Measurements from ENCODE around the gene ZNF236.

The ZNF236 gene

DNA sequence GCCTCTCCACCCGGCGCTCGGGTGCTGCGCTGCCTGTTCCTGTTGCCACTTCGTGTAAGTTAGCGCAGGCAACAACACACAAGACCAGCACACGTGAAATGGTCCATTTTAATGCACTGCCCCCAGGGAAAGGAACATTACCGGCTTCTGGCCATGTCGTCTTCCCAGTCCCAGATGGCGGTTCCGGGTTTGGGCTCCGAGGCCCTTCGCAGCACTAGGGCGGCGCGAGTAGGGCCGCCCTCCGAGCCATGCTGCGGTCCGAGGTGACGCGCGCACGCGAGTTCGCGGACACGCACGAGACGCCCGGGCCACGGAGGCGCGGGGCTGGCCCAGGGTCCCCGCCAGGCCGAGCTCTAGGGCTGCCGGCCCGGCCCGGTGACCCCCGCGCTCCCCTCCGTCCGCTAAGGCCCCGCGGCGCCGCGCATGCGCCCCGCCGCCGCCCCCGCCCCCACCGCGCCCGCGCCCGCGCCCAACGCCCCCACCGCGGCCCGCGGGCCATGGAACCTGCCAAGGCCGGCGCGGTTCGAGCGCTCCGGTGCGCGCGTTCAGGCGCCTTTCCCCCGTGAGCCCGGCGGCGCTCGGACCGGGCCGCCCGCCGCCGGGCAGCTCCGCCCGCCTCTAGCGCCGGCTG lies 367 bp upstream of the ZNF236 start:
- DNase-seq, result no peak

DNA sequence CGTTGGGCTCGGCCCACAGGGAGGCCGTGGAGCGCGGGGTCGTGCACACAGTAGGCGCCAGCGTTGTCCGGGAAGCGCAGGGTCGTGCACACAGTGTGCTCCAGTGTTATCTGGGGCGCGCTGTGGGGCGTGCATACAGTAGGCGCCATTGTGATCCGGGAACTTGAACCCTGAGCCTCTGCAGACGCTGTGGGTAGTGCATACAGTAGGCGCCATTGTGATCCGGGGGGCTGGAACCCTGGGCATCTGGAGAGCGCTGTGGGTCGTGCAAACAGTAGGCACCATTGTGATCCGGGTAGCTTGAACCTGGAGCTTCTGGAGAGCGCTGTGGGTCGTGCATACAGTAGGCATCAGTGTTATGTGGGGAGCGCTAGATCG lies 793 bp downstream of the ZNF236 start:
- DNase-seq, result no peak

GRCh38 chr18:76823587-76824011 lies 1.2 kb downstream of the ZNF236 start:
- DNase-seq, result no peak

GRCh38 chr18:76824145-76824676 lies 1.9 kb downstream of the ZNF236 start:
- no peak for DNase-seq

DNA sequence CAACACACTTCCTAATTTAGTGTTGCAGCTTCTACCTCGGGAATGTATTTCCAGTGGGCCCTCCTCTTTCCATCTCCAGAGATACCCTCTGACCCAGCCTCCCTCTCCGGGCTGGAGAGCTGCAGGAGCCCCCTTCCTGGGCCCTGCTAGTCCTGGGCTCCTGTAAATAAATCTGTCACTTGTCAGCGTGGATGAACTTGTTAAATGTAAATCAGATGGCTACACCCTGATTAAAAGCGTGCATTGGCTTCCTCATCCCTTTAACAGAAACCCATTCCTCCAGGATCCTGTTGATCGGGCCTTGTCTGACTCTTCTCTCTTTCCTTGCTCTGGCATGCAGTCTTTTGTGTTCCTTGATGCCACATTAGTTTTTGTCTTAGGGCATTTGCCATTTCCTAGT lies 2.4 kb downstream of the ZNF236 start:
- DNase-seq, result no peak

GRCh38 chr18:76827205-76828200 lies 5.1 kb downstream of the ZNF236 start:
- no peak for DNase-seq

GRCh38 chr18:76834379-76834778 lies 12.0 kb downstream of the ZNF236 start:
- no peak for DNase-seq

DNA sequence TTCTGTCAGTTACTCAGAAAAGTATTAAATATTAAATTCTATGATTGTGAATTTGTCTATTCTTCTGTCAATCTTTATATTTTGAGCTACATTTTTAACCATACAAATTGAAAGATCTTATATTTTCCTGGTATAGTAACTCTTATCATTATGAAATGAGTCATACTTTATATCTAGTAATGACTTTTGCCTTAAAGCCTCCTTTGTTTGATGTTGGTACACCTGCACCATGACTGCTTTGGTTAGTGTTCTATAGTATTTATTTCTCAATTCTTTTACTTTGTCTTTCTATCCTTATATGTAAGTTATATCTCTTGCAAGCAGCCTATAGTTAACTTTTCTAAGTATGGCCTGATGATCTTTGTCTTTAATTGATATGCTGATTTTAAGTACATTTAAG lies 13.0 kb downstream of the ZNF236 start:
- DNase-seq, result no peak

DNA sequence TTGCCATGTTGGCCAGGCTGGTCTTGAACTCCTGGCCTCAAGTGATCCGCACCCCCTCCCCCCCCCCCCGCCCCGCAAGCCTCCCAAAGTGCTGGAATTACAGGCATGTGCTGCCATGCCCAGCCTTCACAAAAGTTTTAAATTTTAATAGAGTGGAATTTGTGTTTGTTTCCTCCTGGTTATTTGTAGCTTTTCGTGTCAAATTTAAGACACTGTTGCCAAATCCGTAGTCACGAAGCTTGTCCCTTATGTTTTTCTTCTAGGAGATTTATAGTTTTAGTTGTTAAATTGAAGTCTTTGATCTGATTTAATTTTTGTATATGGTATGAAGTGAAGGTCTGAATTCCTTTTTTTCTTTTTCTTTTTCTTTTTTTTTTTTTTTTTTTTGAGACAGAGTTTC lies 14.7 kb downstream of the ZNF236 start:
- DNase-seq, result no peak

DNA sequence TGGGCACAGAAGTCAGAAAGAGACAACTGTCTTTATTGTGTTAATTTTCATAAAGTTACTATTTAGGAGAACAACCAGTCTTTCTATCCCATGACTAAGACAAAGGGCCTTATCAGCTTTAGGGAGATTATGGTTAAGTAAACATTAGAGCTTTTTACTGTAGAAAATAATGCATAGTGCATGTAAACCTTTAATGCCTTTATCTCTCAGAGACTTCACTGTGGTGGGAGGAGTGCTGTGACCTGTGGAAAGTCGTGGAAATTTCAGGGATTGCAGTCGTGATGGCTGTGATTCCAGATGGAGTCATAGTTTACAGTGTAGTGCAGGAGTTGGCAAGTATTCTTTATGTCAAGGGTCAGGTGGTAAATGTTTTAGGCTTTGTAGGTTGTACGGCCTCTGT lies 15.8 kb downstream of the ZNF236 start:
- DNase-seq, result no peak

- no peak for DNase-seq
Observed at GRCh38 chr18:76839086-76839794, 16.9 kb downstream of the ZNF236 start.

DNA sequence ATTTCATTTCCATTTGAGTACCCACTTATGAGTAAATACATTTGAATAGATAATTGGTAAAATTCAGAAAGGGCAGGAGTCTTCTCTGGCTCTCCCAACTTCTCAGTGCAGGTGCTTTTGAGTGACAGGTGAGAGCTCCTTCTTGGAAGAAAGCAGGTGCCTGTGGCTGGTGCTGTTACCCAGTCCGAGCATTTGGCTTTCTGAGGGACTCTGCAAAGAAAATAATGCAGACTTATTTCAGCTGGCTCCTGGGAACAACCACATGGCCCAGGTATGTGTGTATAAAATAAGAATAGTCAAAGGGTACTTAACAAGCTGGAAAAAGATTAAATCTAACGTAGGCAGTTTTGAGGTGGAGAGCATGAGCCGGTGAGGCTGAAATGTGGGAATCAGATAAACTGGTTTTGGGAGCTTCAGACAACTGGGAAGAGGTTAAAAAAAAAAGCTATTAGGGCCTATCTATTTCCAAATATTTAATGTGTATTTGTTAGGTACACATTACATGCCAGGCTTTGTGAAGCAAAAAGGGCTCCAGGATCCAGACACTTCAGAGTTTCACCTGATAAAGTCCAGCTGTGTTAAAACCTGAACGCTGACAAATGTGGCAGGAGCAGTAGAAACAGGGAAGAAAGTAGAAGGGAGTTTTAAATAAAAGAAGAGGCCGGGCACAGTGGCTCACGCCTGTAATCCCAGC lies 20.6 kb downstream of the ZNF236 start:
- no peak for DNase-seq

GRCh38 chr18:76844144-76844543 lies 21.8 kb downstream of the ZNF236 start:
- no peak for DNase-seq

DNA sequence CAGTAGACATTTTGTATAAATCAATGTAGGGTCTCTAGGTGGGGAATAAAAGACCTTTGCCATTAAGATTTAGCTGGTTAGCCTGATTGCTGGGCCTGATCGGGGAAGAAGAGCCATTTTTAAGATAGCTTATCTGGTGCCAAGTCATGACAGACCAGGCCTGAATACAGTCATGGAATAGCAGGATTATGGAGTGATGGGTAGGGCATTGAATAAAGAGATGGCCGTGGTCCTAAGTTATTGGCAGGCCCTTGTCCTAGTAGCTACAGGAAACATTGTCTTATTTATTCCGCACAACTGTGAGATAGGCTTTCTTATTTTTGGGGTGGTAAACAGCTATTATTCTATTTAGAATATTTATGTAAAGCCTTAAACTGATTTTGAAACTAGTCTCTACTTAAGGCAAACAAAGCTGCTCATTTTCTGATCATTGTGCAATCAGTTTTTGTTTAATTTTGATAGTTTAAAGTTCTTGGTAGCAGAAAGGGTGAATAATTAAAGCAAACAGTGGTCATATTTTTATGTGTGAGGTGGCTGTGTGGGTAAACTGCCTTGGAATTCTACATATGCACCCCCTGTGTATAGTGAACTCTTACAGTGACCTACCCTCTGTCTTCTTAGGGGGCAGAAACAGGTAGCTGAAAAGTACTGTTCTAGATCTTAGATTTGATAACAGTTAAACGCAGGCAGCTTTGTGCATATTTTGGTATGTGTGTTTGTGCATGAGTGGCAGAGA lies 22.6 kb downstream of the ZNF236 start:
- DNase-seq, result no peak

DNA sequence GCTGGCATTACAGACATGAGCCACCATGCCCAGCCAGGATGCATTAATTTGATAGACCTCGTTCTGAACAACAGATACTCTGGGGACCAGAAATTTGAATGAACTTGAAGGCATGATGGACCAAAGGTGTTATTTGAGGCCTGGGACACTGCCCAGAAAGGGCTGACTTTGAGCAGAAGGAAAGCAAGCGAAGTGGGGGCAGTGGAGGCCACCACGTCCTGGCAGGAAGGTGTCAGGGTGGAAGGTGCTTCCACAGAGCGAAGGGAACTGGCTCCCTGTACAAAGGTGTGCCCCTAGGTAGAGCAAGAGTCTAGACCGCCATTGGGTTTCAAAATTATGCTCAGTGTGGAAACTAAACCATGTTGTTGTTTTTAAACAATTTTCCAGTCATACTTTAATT lies 23.9 kb downstream of the ZNF236 start:
- DNase-seq, result no peak

GRCh38 chr18:76847916-76848315 lies 25.6 kb downstream of the ZNF236 start:
- DNase-seq, result no peak

- no peak for DNase-seq
Observed at GRCh38 chr18:76850112-76850511, 27.8 kb downstream of the ZNF236 start.

GRCh38 chr18:76855594-76855993 lies 33.2 kb downstream of the ZNF236 start:
- no peak for DNase-seq

DNA sequence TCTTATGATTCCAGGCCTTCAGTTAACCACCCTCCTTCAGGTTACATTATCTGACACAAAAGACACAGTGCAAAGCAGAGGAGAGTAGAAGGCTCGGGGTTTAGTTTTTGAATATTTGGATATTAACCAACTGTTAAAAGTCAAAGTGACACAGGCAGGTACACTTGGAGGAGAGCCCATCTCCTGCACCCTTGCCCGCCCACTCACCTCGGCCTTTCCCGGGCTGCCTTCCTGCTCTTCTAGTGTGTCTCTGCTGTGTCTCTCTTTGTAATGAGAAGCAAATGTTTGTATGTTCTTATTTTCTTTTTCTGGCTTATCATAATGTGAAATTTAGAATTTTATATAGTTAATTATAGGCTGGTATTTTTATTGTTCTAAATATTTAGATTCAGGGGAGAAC lies 35.1 kb downstream of the ZNF236 start:
- DNase-seq, result no peak

DNA sequence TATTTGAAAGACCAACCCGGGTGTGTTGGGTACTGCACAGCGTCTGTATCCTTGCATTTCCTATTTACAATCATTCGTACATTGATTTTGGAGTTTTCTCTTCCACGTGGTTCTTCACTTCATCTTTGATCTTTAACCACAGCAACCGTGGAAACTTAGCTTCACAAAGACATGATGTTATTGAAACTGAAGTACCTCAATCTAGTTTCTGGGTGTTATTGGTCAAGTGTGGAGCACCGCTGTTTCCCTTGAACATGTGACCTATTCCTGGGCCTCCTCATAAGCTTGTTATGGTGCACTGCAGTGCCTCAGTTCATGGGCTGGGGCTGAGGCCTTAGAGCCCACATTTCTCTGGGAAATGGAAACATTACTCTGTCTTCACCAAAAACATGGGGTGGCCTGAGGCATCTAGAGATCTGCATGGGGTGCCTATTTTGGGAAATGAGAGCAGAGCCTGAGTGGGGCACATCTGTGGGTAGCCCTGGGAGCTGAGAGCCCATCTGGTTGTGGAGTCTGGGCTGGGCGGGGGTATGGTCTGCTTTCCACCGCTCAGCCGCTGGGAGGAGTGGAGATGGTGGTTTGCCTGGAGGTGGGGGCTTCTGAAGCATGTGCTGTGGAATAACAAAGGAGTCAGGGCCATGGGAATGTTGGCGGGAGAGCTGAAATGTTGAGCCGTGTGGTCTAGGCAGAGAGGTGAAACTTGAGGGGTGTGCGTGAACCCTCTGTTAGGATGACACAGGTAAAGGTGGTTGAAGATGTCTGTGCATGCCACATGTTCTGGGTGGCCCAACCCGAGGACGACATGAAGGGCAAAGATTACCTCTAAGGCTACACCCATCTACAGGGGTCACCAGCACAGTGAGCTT lies 37.4 kb downstream of the ZNF236 start:
- DNase-seq, result no peak

- DNase-seq, result no peak
Observed at GRCh38 chr18:76860411-76860810, 38.1 kb downstream of the ZNF236 start.

Data from DMS79 treated with DMSO at 0.1 percent for 48 hours (cell line).